Activated CD4-positive, alpha-beta T cell treated with anti-CD3 and anti-CD28 coated beads, Interleukin-10, Interleukin-2, amounts not matched to agents 100 ng/mL and 50 ng/mL, durations not matched to agents 16 hours and 8 hours (primary cell): ENCODE data around the gene SPANXC.
"Not testable (repeated sequence)": the region's sequence is repeated elsewhere in the genome, so short reads cannot be mapped to it uniquely, and the experiment has no call there.

Source experiments
- DNase-seq: peaks from one replicate; pipeline ENCODE4 v3.0.0-alpha.2; 2020

SPANXC gene

GRCh38 chrX:141242417-141242816 lies at the start of gene SPANXC:
SPANXC (minus strand) TSS chrX:141242517; CDS start chrX:141242457, 60 bp downstream.
- not testable (repeated sequence) for DNase-seq

- no peak for DNase-seq
Measured at GRCh38 chrX:141279476-141279875, 37.2 kb upstream of the SPANXC start.

- peak; percentile 49 for DNase-seq
Measured at GRCh38 chrX:141278306-141278705, 36.0 kb upstream of the SPANXC start.

GRCh38 chrX:141258080-141258479 lies 15.8 kb upstream of the SPANXC start:
- DNase-seq: no peak

GRCh38 chrX:141221611-141222010 lies 20.7 kb downstream of the SPANXC start:
- DNase-seq: no peak

- DNase-seq: no peak
Measured at GRCh38 chrX:141220342-141221008, 21.8 kb downstream of the SPANXC start.

GRCh38 chrX:141214196-141214595 lies 28.1 kb downstream of the SPANXC start:
- DNase-seq: no peak

- DNase-seq: no peak
Measured at GRCh38 chrX:141201962-141202361, 40.4 kb downstream of the SPANXC start.
